HG02943 (cell line): Measurements from ENCODE around the gene DMWD.

Source experiments
- ATAC-seq: cut with Tn5 transposase; IDR thresholded peaks from one replicate; pipeline ENCODE4 v1.9.1; 2021; ENCODE audit warnings: mild to moderate bottlenecking, low read depth, moderate library complexity; ENCODE audit not compliant: unreplicated experiment

DMWD gene

GRCh38 chr19:45772130-45772840 lies 20.4 kb downstream of the DMWD start:
- no peak for ATAC-seq

- ATAC-seq = no peak
Measured at GRCh38 chr19:45771311-45771933, 21.2 kb downstream of the DMWD start.

- peak; percentile 52 for ATAC-seq
Measured at GRCh38 chr19:45770192-45771101, 22.2 kb downstream of the DMWD start.

GRCh38 chr19:45769821-45770191 lies 22.8 kb downstream of the DMWD start:
- ATAC-seq = no peak

- ATAC-seq = peak; percentile 42
Measured at GRCh38 chr19:45768984-45769782, 23.5 kb downstream of the DMWD start, which contains the start of gene SIX5. SIX5 (minus strand) TSS chr19:45769252; CDS start chr19:45768844, 408 bp downstream.

GRCh38 chr19:45768655-45768983 lies 24.0 kb downstream of the DMWD start:
- ATAC-seq = no peak

GRCh38 chr19:45767881-45768654 lies 24.6 kb downstream of the DMWD start:
- ATAC-seq = no peak

GRCh38 chr19:45767410-45767880 lies 25.2 kb downstream of the DMWD start:
- ATAC-seq = no peak

- no peak for ATAC-seq
Measured at GRCh38 chr19:45766869-45767346, 25.7 kb downstream of the DMWD start.

- ATAC-seq = no peak
Measured at GRCh38 chr19:45766296-45766868, 26.3 kb downstream of the DMWD start.

GRCh38 chr19:45765702-45766295 lies 26.8 kb downstream of the DMWD start:
- no peak for ATAC-seq

GRCh38 chr19:45764945-45765701 lies 27.5 kb downstream of the DMWD start:
- no peak for ATAC-seq

- no peak for ATAC-seq
Measured at GRCh38 chr19:45764475-45764874, 28.2 kb downstream of the DMWD start.

- no peak for ATAC-seq
Measured at GRCh38 chr19:45763691-45764294, 28.9 kb downstream of the DMWD start.

GRCh38 chr19:45762870-45763631 lies 29.6 kb downstream of the DMWD start:
- no peak for ATAC-seq

GRCh38 chr19:45761714-45762113 lies 30.9 kb downstream of the DMWD start:
- no peak for ATAC-seq

- no peak for ATAC-seq
Measured at GRCh38 chr19:45758921-45759320, 33.7 kb downstream of the DMWD start.
